CD4-positive, alpha-beta T cell treated with Interleukin-21 for 1 hour (primary cell): Measurements from ENCODE around the gene ECSIT.
A peak's percentile ranks its signal among the peaks of the same experiment; 100 is the strongest.
"Not testable (repeated sequence)": the region's sequence is repeated elsewhere in the genome, so short reads cannot be mapped to it uniquely, and the experiment has no call there.

ENCODE experiments used
- DNase-seq: peaks from one replicate; pipeline ENCODE4 v3.0.0-alpha.2; 2020

ECSIT gene

DNA sequence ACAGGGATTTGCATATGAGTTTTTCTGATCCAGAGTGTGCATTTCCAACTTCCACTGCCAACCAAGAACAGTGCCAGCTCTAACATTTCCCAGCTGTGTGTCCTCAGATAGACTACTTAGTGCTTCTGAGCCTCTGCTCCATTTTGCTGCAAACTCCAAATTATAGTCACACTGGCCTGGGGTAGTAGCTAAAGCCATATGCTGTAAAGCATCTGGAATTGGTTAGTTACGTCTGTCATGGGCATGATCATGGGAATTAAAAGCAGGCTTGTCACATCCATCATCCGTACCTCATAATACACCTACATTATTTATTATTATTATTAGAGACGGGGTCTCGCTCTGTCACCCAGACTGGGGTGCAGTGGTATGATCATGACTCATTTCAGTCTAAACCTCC lies 55.2 kb downstream of the ECSIT start:
- no peak for DNase-seq

DNA sequence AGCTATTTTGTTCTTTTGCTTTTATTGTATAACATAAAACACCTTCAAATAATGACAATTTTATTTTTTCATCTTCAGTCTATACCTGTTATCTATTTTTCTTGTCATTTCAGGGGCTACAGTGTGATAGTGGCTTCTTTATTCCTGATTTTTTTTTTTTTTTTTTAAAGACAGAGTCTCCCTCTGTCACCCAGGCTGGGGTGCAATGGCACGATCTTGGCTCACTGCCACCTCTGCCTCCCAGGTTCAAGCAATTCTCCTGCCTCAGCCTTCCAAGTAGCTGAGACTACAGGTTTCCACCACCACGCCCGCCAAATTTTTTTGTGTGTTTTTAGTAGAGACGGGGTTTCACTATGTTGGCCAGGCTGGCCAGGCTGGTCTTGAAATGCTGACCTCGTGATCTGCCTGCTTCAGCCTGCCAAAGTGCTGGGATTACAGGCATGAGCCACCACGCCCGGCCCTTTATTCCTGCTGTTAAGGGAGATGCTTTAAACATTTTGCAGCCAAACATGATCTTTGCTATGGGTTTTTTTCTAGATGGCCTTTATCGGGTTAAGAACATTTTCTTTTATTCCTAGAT lies 60.6 kb downstream of the ECSIT start:
- not testable (repeated sequence) for DNase-seq

DNA sequence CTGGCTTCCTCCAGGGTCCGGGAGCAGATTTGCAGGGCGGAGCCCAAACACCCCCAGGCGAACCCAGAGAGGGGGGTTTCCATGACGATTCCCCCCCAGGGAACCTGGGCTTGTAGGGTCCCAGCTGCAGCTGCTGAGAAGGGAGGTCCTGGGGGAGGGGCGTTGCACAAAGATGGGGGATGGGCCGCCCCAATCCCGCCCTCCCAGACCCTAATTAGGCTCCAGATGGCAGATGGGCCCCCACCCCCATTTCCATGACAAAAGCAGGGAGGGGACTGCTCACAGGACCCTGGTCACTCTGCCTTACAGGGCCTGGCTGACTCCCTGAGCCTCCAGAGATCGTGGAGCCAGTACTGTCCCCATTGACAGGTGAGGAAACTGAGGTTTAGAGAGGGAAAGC lies 63.3 kb downstream of the ECSIT start:
- DNase-seq: no peak

DNA sequence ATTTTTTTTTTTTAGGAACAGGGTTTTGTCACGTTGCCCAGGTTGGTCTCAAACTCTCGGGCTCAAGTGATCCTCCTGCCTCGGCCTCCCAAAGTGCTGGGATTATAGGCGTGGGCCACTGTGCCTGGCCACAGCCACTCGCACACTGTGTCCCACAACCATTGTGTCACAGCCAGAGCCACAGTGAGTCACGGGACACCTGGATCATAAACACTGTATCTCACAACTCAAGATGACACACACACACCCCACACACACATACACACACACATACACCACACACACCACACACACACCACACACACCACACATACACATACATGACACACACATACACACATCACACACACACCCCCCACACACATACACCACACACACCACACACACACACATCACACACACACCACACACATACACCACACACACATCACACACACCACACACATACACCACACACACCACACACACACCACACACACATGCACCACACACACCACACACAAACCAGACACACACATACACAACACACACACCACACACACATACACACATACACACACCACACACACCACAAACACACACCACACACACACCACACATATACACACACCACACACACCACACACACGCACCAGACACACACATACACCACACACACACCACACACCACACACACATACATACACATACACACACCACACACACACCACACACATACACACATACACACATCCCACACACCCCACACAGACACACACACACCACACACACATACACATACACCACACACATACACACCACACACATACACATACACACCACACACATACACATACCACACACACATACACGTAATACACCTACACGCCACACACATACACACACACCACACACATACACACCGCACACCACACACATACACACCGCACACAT lies 64.3 kb downstream of the ECSIT start:
- no peak for DNase-seq

DNA sequence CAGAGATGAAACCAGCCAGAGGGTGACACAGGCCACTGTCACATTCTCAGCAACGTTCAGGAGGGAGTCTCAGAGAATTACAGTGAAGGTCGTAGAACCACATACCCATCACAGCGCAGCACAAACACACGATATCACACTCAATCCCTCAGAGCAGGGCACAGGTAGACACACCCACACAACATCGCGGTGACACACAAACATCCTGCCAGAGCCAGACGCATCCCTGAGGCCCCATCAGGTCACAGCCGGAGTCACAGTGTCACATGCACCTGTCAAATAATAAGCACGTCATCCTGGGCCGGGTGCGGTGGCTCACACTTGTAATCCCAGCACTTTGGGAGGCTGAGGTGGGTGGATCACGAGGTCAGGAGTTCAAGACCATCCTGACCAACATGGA lies 65.5 kb downstream of the ECSIT start:
- peak; percentile 21 for DNase-seq

DNA sequence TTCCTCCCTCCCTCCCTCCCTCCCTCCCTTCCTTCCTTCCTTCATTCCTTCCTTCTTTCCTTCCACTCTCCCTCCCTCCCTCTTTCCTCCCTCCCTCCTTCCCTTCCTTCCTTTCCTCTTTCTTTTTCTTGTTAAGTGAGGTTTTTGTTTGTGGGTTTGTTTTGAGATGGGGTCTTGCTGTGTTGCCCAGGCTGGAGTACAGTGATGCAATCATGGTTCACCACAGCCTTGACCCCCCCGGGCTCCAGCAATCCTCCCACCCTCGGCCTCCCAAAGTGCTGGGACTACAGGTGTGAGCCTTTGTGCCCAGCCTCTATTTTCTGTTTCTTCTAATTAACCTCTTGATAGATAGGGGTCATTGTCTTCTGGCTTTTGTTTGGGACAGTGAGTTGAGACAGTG lies 67.5 kb downstream of the ECSIT start:
- DNase-seq: no peak

DNA sequence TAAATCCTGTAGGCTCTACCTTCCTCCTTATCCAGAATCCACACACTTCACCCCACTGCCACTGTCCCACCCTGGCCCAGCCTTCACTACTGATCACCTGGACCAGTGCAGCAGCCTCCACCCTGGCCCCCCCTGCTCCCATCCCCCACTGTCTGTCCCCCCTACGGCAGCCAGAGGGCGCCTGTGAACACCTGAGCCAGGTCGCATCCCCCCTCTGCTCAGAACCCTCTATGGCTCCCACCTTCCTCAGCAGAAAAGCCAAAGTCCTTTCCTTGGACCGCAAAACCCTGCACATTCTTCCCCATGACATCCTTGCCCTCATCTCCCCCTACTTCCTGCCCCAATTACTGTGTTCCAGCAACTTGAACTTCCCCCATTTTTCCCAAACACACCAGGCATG lies 68.7 kb downstream of the ECSIT start:
- DNase-seq: no peak

DNA sequence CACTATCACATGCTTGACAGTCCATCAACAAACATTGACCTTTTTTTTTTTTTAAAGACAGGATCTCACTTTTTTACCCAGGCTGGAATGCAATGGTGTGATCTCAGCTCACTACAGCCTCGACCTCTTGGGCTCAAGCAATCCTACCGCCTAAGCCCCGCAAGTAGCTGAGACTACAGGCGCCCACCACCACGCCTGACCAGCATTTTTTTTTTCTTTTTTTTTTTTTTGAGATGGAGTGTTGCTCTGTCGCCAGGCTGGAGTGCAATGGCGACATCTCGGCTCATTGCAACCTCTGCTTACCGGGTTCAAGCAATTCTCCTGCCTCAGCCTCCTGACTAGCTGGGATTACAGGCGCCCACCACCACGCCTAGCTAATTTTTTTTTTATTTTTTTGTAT lies 70.0 kb downstream of the ECSIT start:
- DNase-seq: not testable (repeated sequence)

DNA sequence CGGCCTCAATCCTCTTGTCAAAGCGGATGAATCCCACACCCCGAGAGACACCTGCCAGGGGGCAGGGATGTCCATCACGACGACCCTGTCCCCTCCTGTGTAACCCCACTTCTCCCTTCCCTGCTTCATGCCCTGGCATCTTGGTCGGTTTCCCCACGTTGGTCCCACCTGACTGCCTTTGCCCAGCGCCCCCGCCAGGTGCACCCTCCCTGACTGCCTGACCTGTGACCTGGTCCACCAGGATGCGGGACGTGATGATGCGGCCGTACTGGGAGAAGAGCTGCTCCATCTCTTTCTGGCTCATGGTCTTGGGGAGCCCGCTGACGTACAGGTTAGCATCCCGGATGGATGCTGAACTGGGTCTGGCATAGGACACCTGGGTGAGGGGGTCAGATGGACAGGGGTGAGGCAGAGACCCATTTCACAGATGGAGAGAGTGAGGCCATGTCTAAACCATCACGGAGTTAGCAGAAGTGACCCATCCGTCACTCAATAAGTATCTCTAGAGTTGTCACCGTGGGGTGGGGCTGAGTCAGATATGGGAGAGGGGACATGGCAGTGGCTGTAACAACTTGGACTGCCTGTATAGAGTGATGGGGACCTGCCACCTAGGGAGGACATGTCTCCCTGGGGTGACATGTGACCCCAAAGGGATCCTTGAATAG lies 70.6 kb downstream of the ECSIT start:
- no peak for DNase-seq

DNA sequence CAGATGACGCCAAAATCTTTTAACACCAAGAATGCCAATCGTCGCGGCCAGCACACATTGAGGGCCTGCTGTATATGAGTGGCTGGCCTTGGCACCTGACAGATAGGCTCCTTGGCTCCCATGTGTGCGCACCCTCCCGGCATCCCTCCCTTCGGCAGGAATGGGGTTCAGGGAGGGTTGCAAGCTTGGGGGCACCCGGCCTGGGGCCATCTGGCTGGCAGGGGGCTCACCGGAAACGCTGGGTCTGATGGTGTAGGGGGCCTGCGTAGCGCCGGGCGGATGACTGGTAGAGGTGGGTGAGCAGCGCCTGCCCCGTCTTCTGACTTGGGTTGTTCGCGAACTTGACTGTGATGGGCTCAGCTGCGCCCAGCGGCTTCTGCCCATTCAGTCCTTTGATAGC lies 71.1 kb downstream of the ECSIT start:
- no peak for DNase-seq

DNA sequence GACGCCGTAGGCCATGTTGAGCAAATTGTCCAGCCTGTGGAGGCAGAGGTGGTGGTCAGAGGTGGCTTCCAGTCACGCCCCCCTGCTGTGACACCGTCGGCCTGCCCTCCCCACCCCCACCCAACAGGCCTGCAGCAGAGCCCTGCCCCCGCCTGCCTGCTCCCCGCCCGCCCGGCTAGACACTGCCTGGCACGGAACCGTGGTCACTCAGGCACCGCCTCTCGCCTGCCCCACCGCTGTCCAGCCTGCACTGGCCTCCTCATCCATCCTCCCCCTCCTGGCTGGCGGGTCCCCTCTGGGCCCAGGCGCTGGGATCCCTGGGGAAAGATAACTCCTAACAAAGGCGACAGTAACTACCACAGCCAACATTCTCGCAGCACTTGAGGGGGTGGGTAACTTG lies 71.8 kb downstream of the ECSIT start:
- DNase-seq: no peak

DNA sequence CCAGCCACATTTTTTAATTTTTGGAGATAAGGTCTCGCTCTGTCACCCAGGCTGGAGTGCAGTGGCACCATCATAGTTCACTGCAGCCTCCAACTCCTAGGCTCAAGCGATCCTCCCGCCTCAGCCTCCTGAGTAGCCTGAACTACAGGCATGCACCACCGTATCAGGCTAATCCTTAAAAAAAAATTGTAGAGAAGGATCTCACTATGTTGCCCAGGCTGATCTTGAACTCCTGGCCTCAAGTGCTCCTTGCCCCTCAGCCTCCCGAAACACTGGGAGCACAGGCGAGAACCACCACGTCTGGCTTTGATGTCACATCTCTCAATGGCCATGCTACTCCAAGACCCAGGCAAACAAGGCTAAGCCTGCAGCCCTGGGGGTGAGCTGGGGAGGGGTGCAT lies 72.3 kb downstream of the ECSIT start:
- no peak for DNase-seq
